Keratinocyte (primary cell): ENCODE results near the gene LPCAT1.
"Not testable (repeated sequence)": the region's sequence is repeated elsewhere in the genome, so short reads cannot be mapped to it uniquely, and the experiment has no call there.

Source experiments
- CTCF ChIP-seq, 3 experiments: IDR thresholded peaks in 1 of 3; conservative IDR thresholded peaks in 1 of 3; optimal IDR thresholded peaks in 1 of 3; 2 replicates in 2 of 3; 3 replicates in 1 of 3; pipeline versions ENCODE3 to v1.5.1; 2011; ENCODE audit warnings: low read length in 3 of 3, mild to moderate bottlenecking in 3 of 3, moderate library complexity in 2 of 3, control low read depth in 1 of 3, inconsistent platforms in 1 of 3; ENCODE audit not compliant: insufficient read depth in 2 of 3; ENCODE audit errors: extremely low read depth in 1 of 3
- EZH2 ChIP-seq: IDR thresholded peaks from one replicate; pipeline ENCODE4 v1.6.1; 2012; ENCODE audit warnings: inconsistent platforms, mild to moderate bottlenecking, low read length, moderate library complexity

GRCh38 chr5:1475544-1475900, 48.2 kb downstream of the LPCAT1 start:
- TF ChIP-seq CTCF (optimal IDR thresholded peaks at IDR 0.05 in 1 of 3, IDR thresholded peaks at IDR 0.05 in 1 of 3, conservative IDR thresholded peaks at IDR 0.05 in 1 of 3; ENCODE audit: extremely low read depth in 1 of 3, insufficient read depth in 2 of 3, low read length in 3 of 3); EZH2: not testable (repeated sequence)
